SIG-M5 treated with dmso at 0.1 percent for 504 hours (cell line): ENCODE results near the gene HBZ.
"Not testable (repeated sequence)": the region's sequence is repeated elsewhere in the genome, so short reads cannot be mapped to it uniquely, and the experiment has no call there.

Source experiments
- DNase-seq: peaks from one replicate; lab custom pipeline; 2025; ENCODE audit not compliant: unreplicated experiment; lab: John Stamatoyannopoulos, UW

Gene HBZ

DNA sequence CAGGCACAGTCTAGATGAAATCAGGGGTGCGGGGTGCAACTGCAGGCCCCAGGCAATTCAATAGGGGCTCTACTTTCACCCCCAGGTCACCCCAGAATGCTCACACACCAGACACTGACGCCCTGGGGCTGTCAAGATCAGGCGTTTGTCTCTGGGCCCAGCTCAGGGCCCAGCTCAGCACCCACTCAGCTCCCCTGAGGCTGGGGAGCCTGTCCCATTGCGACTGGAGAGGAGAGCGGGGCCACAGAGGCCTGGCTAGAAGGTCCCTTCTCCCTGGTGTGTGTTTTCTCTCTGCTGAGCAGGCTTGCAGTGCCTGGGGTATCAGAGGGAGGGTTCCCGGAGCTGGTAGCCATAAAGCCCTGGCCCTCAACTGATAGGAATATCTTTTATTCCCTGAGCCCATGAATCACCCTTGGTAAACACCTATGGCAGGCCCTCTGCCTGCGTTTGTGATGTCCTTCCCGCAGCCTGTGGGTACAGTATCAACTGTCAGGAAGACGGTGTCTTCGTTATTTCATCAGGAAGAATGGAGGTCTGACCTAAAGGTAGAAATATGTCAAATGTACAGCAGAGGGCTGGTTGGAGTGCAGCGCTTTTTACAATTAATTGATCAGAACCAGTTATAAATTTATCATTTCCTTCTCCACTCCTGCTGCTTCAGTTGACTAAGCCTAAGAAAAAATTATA is 25.7 kb downstream of the HBZ start:
- DNase-seq, result no peak

DNA sequence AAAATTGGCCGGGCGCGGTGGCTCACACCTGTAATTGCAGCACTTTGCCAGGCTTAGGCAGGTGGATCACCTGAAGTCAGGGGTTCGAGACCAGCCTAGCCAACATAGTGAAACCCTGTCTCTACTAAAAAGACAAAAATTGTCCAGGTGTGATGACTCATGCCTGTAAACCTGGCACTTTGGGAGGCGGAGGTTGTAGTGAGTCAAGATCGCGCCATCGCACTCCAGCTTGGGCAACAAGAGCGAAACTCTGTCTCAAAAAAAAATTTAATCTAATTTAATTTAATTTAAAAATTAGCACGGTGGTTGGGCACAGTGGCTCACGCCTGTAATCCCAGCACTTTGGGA is 26.2 kb downstream of the HBZ start:
- DNase-seq, result no peak

DNA sequence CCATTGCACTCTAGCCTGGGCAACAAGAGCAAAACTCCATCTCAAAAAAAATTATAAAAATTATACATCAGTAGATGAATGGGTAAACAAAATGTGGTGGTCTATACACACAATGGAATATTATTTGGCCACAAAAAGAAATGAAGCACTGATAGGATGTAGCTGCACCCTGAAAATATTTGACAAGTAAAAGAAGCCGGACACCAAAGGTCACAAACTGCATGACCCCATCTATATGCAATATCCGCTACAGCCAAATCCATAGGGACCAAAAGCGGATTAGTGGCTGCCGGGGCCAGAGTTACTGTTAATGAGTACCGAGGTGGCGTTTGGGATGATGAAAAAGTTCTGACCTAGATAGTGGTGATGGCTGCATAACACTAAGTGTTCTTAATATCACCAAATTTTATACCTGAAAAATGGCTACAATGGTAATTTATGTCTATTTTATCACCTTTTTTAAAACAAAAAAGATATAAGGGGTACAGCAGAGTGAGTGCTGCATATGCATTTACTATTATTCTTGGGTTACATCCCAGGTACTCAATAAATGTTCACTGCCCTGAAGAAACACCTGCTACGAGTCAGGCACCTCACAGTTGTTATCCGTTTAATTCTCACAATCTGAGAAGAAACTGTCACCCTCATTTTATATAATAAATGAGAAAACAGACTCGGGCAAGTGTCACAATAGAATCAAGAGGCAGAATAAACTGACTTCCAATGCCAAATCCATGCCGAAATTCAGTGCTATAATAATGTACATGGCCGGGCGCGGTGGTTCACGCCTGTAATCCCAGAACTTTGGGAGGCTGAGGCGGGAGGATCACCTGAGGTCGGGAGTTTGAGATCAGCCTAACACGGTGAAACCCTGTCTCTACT is 27.0 kb downstream of the HBZ start:
- no peak for DNase-seq

DNA sequence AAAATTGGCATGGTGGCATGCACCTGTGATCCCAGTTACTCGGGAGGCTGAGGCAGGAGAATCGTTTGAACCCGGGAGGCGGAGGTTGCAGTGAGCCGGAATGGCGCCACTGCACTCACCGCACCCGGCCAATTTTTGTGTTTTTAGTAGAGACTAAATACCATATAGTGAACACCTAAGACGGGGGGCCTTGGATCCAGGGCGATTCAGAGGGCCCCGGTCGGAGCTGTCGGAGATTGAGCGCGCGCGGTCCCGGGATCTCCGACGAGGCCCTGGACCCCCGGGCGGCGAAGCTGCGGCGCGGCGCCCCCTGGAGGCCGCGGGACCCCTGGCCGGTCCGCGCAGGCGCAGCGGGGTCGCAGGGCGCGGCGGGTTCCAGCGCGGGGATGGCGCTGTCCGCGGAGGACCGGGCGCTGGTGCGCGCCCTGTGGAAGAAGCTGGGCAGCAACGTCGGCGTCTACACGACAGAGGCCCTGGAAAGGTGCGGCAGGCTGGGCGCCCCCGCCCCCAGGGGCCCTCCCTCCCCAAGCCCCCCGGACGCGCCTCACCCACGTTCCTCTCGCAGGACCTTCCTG is 27.7 kb downstream of the HBZ start, which contains the start of gene HBQ1:
Gene HBQ1 (plus strand): TSS at position 359 of the 575 bp plus-strand sequence. CDS start 28 bp downstream, at position 387.
- DNase-seq, result peak; percentile 9

DNA sequence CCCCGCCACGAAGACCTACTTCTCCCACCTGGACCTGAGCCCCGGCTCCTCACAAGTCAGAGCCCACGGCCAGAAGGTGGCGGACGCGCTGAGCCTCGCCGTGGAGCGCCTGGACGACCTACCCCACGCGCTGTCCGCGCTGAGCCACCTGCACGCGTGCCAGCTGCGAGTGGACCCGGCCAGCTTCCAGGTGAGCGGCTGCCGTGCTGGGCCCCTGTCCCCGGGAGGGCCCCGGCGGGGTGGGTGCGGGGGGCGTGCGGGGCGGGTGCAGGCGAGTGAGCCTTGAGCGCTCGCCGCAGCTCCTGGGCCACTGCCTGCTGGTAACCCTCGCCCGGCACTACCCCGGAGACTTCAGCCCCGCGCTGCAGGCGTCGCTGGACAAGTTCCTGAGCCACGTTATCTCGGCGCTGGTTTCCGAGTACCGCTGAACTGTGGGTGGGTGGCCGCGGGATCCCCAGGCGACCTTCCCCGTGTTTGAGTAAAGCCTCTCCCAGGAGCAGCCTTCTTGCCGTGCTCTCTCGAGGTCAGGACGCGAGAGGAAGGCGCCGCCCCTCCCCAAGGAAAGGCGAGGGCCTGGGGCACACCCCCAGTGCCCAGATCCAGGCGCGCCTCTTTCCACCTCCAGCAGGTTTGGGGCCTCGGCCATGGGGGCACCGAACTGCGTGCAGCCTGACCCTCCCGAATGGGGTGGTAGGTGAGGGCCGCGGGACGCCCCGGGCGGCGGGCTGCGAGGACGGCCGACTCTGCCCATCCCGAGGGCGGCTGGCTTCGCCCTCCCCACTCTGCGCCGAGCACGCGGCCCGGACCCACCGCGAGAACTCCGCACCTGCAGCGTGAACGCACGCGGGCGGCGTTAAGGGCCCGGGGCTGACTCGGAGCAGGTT is 28.5 kb downstream of the HBZ start:
- peak; percentile 46 for DNase-seq

DNA sequence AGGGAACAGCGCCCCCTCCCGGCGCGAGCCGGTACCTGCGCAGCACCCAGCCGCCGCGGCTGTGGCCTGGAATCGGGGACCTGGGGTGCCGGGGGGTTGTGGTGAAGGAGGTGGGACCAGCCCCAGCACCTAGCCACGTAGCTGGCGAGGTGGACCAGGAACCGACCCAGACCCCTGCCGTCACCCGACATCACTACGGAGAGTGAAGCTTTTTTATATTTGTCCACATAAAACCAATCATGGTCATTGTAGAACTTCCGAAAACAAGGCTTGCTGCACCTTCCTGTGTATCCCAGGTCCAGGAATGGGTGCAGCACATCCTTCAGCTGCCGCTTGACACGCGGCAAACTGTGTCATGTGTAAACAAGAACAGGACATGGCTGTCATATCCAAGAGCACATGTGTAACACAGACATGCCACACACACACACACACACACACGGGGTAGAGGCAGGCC is 29.1 kb downstream of the HBZ start:
- no peak for DNase-seq

DNA sequence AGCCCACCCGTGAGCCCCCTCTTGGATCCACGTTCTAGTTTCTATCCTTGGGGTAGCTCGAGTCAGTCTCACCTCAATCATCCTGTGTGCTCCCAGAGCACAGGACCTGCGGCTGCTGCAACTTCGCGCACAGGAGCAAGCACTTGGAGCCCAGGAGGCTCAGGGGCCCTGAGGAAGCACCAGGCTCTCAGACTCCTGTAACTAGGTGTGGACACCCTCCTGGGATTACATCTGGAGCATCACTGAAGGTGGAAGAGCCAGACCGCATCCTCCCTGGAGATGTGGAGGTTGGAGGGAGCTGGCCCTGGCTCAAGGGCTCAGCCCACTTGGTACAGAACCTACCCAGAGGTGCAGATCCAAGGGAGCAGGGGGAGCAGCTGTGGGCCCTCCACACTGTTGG is 30.6 kb downstream of the HBZ start:
- no peak for DNase-seq

DNA sequence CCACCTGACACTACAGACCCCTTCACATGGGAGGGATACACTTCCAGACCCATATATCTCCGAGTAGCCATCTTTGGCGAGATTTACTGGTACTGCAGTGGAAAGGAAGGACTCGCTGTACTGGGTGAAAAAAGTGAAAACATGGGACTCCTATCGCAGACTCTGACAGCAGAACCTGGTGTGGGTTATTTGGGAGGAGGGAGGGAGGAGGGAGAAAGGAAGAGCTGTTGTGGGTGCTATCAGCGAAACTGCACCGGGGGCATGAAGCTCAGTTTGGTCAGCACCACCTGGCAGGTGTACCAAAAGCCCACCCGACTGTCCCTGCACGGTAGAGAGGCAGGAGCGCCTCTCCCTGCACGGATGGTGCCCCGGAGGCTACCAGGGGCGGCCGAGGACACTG is 32.8 kb downstream of the HBZ start:
- DNase-seq, result no peak

DNA sequence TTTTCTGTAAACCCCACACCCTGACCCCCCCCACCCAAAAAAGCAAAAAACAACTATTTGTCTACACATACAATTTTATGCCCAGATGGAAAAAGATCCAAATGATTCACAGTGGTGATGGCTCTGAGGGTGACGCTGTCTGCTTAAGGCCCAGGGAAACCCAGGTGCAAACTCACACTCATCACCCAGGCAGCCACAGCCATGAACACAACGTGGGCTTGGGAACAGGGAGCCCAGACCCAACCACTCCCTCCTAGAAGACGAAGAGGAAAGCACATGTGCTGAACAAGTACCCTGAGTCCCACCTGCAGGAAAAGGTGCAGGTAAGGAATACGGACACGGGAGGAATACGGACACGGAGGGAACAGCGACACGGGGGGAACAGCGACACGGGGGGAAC is 33.2 kb downstream of the HBZ start:
- no peak for DNase-seq

DNA sequence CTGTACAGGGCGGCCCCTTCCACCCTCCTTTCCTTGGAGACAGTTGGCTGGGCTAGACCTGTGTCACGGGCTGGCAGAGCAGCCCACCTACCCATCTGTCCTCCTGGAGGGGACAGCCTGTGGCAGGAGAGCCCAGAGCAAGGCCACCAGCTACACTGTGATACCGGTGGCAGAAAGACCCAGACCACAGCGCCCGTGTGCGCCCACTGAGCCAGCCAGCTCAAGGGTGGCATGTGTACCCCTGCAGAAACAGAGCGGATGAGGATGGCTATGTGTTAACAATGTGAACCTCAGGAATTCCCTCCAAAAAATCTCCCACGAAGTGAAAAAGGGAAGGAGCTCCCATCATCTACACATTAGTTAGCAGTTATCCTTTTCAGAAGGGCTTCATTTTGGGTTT is 34.9 kb downstream of the HBZ start:
- no peak for DNase-seq

DNA sequence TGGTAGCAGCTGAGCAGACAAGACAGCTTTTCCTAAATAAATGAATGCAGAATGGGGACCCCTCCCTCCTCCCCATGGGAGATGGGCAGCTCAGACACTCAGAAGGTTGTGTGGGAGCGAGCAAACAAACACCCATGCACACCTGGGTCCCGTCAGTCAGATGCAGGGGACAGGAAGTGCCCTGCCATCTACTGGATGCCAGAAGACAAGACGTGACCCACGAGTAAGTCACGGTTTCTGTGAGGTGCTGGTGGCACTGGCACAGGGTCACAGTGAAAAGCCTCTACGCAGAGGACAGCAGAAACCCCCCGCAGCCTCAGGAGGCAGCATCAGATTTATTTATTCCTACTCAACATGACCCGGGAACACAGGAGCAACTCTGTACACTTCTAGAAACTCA is 36.2 kb downstream of the HBZ start:
- no peak for DNase-seq

DNA sequence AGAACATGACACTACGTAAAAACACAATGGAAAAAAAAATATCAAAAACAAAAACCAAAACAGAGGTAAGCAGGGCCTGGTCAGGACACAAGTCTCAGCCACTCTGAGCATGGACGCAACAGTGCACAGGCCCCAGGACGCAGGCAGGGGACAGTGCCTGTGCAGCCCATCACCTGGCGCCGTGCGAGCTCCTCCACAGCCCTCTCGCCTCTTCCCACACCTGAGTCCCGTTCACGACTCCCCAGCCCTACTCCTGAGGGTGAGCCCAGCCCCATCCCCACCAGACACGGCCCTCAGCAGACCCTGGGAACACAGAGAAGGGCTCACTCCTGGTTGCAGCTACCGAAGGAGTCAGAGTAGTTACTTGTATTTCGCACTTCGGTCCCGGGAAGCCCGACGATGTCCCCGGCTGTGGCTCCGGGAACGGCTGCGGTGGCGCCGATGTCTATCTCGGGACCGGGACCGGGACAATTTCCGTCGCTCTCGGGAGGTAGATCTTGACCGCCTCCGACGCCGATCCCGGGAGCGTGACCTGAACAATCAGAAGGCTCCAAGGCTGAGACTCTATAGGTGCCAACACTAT is 37.3 kb downstream of the HBZ start:
- no peak for DNase-seq

DNA sequence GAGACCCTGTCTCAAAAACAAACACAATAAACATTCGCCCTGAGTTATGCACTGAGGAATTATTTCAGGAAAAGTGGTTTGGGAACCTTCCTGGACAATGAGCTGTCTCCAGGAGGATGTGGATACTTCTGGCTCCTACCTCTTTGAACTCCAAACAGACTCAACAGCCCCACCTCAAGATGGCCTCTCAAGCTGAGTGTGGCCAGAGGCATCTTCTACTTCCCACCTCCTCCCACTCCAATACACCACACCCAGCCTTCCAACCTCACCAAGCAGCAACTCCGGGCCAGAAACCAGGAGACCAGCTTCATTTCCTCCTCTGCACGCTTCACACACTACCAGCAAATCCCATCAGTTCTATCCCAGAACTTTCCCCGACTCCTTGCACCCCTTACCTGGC is 39.4 kb downstream of the HBZ start:
- no peak for DNase-seq

DNA sequence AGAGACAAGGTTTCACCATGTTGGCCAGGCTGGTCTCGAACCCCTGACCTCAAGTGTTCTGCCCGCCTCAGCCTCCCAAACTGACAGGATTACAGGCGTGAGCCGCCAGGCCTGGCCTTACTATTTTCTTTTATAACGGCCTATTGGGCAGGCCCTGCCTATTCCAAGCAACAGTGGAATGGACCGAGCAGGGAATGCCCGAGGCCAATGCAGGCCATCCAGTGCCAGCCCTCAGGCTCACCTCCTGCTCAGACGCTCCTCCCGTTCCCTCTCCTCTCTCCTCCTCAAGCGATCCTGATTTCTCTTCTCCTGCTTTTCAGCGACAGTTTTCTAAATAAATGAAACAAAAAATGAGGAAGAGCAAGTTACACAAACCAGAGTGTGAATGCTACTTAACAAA is 40.2 kb downstream of the HBZ start:
- no peak for DNase-seq

DNA sequence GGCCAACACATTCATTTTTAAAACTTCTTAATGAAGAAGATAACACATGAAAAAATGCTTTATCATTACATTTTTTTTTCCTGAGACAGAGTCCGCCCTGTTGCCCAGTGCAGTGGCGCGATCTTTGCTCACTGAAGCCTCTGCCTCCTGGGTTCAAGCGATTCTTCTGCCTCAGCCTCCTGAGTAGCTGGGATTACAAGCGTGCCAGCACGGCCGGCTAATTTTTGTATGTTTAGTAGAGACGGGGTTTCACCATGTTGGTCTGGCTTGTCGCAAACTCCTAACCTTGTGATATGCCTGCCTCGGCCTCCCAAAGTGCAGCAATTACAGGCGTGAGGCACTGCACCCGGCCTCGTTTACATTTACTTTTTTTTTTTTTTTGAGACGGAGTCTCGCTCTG is 41.0 kb downstream of the HBZ start:
- DNase-seq, result no peak

DNA sequence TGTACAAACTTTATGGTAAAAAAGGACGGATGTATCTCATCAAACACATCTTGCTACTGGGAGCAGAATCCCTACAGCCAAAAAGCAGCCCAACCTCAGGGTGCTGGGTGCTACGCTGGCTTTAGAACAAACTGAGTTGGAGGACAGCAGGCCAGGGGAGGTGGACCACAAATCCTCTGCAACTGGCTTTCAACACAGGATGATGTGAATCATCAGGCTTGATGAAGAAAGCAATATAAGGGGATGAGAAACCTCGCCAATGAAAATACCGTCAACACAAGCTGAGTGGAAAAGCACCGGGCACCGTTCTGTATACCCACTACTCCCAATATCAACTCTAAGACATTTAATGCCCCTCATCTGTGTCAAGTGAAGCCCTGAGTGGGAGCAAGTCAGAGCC is 42.1 kb downstream of the HBZ start:
- no peak for DNase-seq

DNA sequence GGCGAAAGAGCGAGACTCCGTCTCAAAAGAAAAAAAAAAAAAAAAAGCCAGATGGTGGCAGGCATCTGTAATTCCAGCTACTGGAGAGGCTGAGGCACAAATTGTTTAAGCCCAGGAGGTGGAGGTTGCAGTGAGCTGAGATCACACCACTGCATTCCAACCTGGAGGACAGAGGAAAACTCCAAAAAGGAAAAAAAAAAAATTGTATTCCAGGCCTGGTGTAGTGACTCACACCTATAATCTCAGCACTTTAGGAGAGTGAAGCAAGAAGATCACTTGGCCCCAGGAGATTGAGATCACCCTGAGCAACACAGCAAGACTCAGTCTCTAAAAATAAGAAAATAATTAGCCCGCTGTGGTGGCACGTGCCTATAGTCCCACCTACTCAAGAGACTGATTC is 47.9 kb downstream of the HBZ start:
- no peak for DNase-seq

DNA sequence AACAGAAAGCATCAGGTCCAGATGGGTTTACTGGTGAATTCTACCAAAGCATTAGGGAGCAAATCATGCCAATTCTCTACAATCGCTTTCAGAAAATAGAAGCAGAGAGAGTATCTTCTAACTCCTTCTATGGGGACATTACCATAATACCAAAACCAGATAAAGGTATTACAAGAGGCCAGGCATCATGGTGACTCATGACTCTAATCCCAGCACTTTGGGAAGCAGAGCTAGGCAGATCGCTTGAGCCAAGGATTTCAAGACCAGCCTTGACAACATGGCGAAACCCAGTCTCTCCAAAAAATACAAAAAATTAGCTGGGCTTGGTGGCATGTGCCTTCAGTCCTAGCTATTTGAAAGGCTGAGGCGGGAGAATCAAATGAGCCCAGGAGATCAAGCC is 50.8 kb downstream of the HBZ start:
- DNase-seq, result no peak

DNA sequence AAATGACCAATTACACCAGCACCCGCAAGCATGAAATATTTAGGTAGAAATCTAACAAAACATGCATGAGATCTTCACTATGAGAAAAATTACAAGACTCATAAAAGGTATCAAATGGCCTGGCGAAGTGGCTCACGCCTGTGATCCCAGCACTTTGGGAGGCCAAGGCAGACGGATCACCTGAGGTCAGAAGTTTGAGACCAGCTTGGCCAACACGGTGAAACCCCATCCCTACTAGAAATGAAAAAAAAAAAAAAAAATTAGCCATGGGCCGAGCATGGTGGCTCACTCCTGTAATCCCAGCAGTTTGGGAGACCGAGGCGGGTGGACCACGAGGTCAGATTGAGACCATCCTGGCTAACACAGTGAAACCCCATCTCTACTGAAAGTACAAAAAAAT is 51.6 kb downstream of the HBZ start:
- DNase-seq, result not testable (repeated sequence)
